Aorta (tissue), 5 donors: ENCODE measurements around the gene RBM47. TPM values are rescaled to one million over a fixed set of nuclear protein-coding genes. Genes with fewer than 3 reads are reported as not detected.

Experiments used
- ATAC-seq: fragments of 200-7000 bp; cut with Tn5 transposase; one replicate; pipeline ENCODE4 v1.9.1; 2022; ENCODE audit warnings: moderate library complexity; ENCODE audit not compliant: low FRiP score
- DNase-seq, 2 donors: peaks; one replicate each; pipeline ENCODE4 v3.0.0-alpha.2; 2020
- H3K27ac ChIP-seq, 2 donors: one replicate each; pipeline ENCODE4 v1.5.1; 2013; ENCODE audit warnings: low read length in 2 of 2, mild to moderate bottlenecking in 2 of 2, moderate library complexity in 2 of 2, control low read depth in 1 of 2, inconsistent platforms in 1 of 2, low read depth in 1 of 2
- H3K27me3 ChIP-seq, 2 donors: one replicate each; pipeline ENCODE4 v1.6.1; 2013; ENCODE audit warnings: control low read depth in 1 of 2, low read length in 1 of 2, mild to moderate bottlenecking in 1 of 2, moderate library complexity in 1 of 2; ENCODE audit not compliant: insufficient read depth in 2 of 2, control insufficient read depth in 1 of 2
- H3K36me3 ChIP-seq, 2 donors: one replicate each; pipeline ENCODE4 v1.6.1; 2013; ENCODE audit warnings: control low read depth in 1 of 2, low read length in 1 of 2, mild to moderate bottlenecking in 1 of 2; ENCODE audit not compliant: insufficient read depth in 2 of 2, control insufficient read depth in 1 of 2
- H3K4me1 ChIP-seq, 2 donors: one replicate each; pipeline ENCODE4 v1.6.1; 2013; ENCODE audit warnings: low read length in 2 of 2, control low read depth in 1 of 2, mild to moderate bottlenecking in 1 of 2, moderate library complexity in 1 of 2; ENCODE audit not compliant: insufficient read depth in 2 of 2, control insufficient read depth in 1 of 2
- H3K4me3 ChIP-seq, 2 donors: one replicate each; pipeline ENCODE4 v1.5.1; 2013; ENCODE audit warnings: low read length in 2 of 2, control low read depth in 1 of 2, mild to moderate bottlenecking in 1 of 2
- H3K9me3 ChIP-seq: one replicate; pipeline ENCODE4 v1.6.1; 2013; ENCODE audit warnings: mild to moderate bottlenecking, low read length; ENCODE audit not compliant: control insufficient read depth
- WGBS, 2 donors: extraction: QIAGEN DNeasy Blood & Tissue Kit; methylation state at CpG; one replicate each; pipeline ENCODE4 v1.1.7; 2013; 5-methylcytosine and 5-hydroxymethylcytosine counted together
- intact Hi-C, 2 donors: fragments of 100-400 bp; cut with DNase I; formaldehyde crosslinking; loops; one replicate each; pipeline versions ENCODE4 v1.14.2 to v1.15.0; 2022
- polyA plus RNA-seq, 2 donors: library from polyadenylated mRNA; stranded (reverse); fragments of 200-250 nt; gene quantifications; one replicate each; pipeline ENCODE4 v1.2.3, GENCODE V29; 2013
- total RNA-seq, 2 donors: library from RNA; stranded (reverse); fragmentation: NEBNext Ultra II Directional; extraction: Animal tissue kit (Norgen Biotek cat#: 25700); gene quantifications; one replicate each; pipeline ENCODE4 v1.2.1, GENCODE V29; 2021
- donor health status: healthy with polysubstance abuse.
- donor health status: Bipolar disorder and iron deficiency.
- donor health status: DM: no; HTN: no; CAD: no.
- donor health status: DM: no; HTN: no; CAD: no.
- donor health status: DM: yes; HTN: yes; CAD: no.

The RBM47 gene
- total and polyA plus RNA-seq, 4 donors = 1.8 to 33.5 (median 23.1) TPM

DNA sequence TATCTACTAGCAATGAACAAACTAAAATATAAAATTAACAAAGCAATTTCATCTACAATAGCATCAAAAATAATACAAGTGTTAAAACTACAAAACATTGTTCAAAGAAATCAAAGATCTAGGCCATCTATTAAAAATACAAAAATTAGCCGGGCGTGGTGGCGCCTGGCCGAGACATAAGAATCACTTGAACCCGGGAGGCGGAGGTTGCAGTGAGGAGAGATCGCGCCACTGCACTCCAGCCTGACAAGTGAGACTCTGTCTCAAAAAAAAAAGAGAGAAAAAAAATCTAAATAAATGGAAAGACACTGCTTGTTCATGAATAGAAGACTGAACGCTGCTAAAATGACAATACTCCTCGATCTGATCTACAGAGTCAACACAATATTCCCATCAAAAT lies 139.2 kb downstream of the RBM47 start:
- no peaks in the 10 kb centered on the region for H3K9me3 ChIP-seq
- intact Hi-C loops = no loop called here
- 90 to 92% methylated on average over 10 of the region's 10 CpGs for WGBS, 2 donors
- H3K27me3 ChIP-seq = peaks cover 0 to 3% of the 10 kb centered on the region in 2 donors
- no peaks in the 10 kb centered on the region for H3K36me3 ChIP-seq
- no peak for ATAC-seq
- H3K27ac ChIP-seq = no peak overlapping the region
- no peak for DNase-seq
- no peak overlapping the region for H3K4me3 ChIP-seq
- no peaks in the 10 kb centered on the region for H3K4me1 ChIP-seq

DNA sequence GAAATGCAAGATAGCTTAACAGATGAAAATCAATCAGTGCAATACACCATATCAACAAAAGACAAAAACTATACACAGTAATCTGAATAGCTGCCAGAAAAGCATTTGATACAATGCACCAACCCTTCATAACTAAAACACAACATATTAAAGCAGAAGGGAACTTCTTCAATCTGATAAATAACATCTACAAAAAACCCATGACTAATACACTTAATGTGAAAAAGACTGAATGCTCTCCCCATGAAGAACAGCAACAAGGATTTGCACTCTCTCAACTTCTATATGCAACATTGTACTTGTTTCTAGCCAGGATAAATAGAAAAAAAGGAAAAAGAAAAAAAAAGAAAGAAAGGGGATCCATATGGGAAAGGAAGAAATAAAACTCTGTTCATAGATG lies 139.7 kb downstream of the RBM47 start:
- H3K27me3 ChIP-seq = peaks cover 0 to 3% of the 10 kb centered on the region in 2 donors
- ATAC-seq (no peak), DNase-seq (no peak)
- H3K36me3 ChIP-seq = no peaks in the 10 kb centered on the region
- no peaks in the 10 kb centered on the region for H3K4me1 ChIP-seq
- no peak overlapping the region for H3K27ac ChIP-seq
- H3K4me3 ChIP-seq = no peak overlapping the region
- H3K9me3 ChIP-seq = no peaks in the 10 kb centered on the region
- intact Hi-C loops = no loop called here

DNA sequence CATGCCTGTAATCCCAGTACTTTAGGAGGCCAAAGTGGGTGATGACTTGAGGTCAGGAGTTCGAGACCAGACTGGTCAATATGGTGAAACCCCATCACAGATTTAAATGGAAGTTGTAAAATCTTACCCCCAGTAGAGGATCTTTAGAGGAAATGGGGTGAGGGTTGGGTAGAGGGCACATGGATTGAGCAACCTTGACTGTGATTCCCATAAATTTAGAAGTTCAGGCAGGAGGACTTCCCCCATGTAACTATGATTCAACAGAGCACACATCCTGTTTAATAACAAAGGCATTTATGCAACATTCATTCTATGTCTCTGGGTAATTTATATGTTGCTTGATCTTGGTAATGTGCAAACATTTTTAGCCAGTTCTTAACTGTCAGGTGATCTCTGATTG lies 143.1 kb downstream of the RBM47 start:
- no peak for ATAC-seq

DNA sequence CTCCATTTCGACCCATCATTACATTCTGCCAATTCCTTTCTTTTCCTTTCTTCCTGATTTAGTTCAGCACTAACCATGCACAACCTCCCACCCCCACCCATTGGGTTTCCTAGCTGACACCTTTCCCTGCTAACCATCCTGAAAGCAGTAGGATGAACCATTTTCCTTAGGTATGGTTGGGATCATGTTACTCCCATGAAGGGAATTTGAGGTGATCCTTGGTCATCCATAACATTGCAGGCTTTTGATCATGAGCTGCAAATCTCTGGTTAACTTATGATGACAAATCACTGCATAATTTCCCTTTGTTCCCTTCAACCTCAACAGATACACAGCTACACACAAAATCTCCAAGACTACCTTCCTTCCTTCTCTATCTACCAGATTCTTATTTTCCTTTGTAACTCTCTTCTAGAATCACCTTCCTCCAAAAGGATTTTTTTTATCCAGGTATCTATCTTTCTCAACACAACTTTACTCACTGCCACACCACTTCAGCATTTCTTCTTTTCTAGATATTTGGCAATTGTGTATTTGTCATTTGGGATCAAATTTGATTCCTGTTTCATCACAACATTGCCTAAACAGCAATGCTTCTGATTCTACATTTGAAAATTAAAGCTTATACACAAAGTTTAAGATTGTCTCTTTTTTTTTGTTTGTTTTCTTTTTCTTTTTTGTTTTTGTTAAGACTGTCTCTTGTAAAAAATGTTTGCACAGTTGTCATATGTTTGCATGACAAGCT lies 145.1 kb downstream of the RBM47 start:
- intact Hi-C loops = no loop called here
- WGBS, 2 donors = 68 to 84% methylated on average over 1 of the region's 1 CpG
- no peak overlapping the region for H3K27ac ChIP-seq
- H3K36me3 ChIP-seq = no peaks in the 10 kb centered on the region
- H3K27me3 ChIP-seq = peaks cover 0 to 2% of the 10 kb centered on the region in 2 donors
- H3K4me1 ChIP-seq = no peaks in the 10 kb centered on the region
- H3K9me3 ChIP-seq = peaks cover 2% of the 10 kb centered on the region
- no peak overlapping the region for H3K4me3 ChIP-seq
- ATAC-seq (no peak), DNase-seq (no peak)

More for the DNA sequence above, 143.1 kb downstream of the RBM47 start:
- Histone ChIP-seq H3K27me3 (no peaks in the 10 kb centered on the region), H3K4me1 (no peaks in the 10 kb centered on the region), H3K4me3 (no peak overlapping the region), H3K9me3 (peaks cover 2% of the 10 kb centered on the region), H3K27ac (no peak overlapping the region), H3K36me3 (no peaks in the 10 kb centered on the region)
- intact Hi-C loops = no loop called here
- WGBS, 2 donors = 90 to 93% methylated on average over 1 of the region's 1 CpG
- no peak for DNase-seq

DNA sequence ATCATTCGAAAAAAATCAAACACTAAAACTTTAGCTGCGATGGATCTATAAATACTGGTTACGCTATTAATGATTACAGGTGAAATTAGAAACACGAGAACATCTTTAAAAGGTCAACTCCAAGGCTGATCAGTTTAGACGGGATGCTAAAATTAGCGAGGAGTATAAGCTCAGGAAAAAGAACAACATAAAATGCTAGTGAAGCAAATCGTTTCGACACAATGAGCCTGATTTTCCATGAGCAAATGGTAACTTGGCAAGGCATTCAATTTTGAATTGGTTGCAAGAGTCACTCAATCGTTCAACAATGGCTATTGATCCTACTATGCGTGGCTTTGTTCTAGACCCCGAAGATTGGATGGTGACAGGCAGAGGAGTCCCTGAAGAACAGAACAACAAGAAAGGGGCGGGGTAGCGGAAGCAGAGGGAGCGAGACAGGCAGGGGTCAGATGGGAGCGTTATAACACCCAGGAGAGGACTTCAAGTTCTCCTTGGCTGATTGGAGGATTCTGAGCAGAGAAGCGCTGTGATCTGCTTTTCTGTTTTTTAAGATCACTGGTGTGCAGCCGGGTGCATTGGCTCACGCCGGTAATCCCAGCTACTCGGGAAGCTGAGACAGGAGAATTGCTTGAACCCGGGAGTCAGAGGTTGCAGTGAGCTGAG lies 146.5 kb downstream of the RBM47 start:
- Histone ChIP-seq H3K27me3 (peaks cover 0 to 2% of the 10 kb centered on the region in 2 donors), H3K27ac (no peak overlapping the region), H3K4me1 (no peaks in the 10 kb centered on the region), H3K9me3 (peaks cover 2% of the 10 kb centered on the region), H3K36me3 (no peaks in the 10 kb centered on the region), H3K4me3 (no peak overlapping the region)
- DNase-seq = no peak
- intact Hi-C loops = no loop called here
- ATAC-seq = no peak
- WGBS, 2 donors = 77 to 79% methylated on average over 21 of the region's 21 CpGs

DNA sequence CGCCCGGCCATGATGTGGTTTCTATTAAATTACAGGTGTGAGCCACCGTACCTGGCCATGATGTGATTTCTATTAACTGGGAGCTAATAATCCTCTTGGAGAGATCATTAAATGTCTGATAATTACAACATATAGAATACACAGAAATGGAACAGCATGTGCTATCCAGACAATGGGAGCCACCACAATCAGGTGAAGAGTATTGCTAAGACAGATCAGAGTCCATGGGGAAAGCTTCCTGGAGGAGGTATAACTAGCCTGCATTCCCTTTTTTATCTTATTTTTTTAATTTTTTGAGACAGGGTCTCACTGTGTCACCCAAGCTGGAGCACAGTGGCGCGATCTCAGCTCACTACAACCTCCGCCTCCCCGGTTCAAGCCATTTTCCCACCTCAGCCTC lies 147.7 kb downstream of the RBM47 start:
- peaks cover 2% of the 10 kb centered on the region for H3K9me3 ChIP-seq
- ATAC-seq = no peak
- no peaks in the 10 kb centered on the region for H3K4me1 ChIP-seq
- no peak for DNase-seq
- no peaks in the 10 kb centered on the region for H3K36me3 ChIP-seq
- WGBS, 2 donors = 92 to 96% methylated on average over 7 of the region's 7 CpGs
- no peak overlapping the region for H3K4me3 ChIP-seq
- intact Hi-C loops = no loop called here
- H3K27ac ChIP-seq = no peak overlapping the region
- peaks cover 0 to 2% of the 10 kb centered on the region in 2 donors for H3K27me3 ChIP-seq

DNA sequence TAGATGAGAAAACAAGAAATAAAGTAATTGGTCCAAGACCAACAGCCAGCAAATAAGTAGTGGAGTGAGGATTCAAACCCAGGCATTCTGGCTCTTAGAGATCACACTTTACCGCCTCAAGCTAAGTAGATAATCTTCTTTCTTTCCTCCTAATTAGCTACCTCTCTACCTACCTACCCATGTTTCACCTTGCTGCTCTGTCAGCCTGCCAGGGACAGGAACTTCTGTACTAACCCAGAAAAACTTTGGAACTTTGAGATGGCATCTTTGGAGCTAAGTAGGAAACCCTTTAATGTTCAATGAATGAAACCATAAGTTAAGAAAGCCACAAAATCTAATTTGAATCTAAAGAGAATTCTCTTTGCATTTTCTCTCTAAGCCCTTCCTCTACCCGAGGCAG lies 149.4 kb downstream of the RBM47 start:
- Histone ChIP-seq H3K4me3 (no peak overlapping the region), H3K9me3 (peaks cover 2% of the 10 kb centered on the region), H3K4me1 (no peaks in the 10 kb centered on the region), H3K36me3 (no peaks in the 10 kb centered on the region), H3K27me3 (peaks cover 0 to 2% of the 10 kb centered on the region in 2 donors), H3K27ac (no peak overlapping the region)
- DNase-seq = no peak
- ATAC-seq = no peak
- intact Hi-C loops = no loop called here
- 72 to 74% methylated on average over 2 of the region's 2 CpGs for WGBS, 2 donors

DNA sequence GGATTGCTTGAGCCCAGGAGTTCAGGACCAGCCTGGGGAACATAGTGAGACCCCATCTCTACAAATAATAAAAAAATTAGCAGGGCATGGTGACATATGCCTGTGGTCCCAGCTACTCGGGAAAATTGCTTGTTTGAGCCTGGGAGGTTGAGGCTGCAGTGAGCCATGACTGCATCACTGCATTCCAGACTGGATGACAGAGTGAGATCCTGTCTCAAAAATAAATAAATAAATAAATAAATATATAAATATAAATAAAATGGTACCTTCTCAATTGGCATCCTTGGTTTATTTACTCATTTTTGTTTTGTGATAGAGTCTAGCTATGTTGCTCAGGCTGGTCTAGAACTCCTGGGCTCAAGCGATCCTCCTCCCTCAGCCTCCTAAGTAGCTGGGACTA lies 150.3 kb downstream of the RBM47 start:
- no peak overlapping the region for H3K4me3 ChIP-seq
- intact Hi-C loops = no loop called here
- ATAC-seq (no peak), DNase-seq (no peak)
- H3K9me3 ChIP-seq = peaks cover 2% of the 10 kb centered on the region
- H3K27ac ChIP-seq = no peak overlapping the region
- 37 to 62% methylated on average over 2 of the region's 2 CpGs for WGBS, 2 donors
- H3K4me1 ChIP-seq = no peaks in the 10 kb centered on the region
- peaks cover 0 to 2% of the 10 kb centered on the region in 2 donors for H3K27me3 ChIP-seq
- no peaks in the 10 kb centered on the region for H3K36me3 ChIP-seq

DNA sequence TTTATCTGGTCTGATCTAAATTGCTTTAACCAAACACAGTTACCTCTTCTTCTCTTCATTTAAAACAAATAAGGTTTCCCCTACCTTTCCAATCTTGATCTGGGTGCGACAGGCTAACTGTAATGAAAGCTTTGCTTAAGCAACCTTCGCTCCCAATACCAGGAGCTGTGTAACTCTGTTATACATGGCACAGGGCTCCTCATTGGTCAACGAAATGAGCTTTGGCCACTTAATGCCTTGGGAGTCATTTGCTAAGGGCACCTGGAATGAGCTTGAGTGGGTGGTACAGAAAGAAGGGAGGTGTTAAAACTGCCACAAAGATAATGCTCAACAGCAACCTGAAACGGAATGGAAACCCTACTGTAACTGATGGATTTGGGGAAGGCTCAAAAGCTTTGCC lies 154.1 kb downstream of the RBM47 start:
- DNase-seq (no peak), ATAC-seq (no peak)
- 59 to 61% methylated on average over 4 of the region's 4 CpGs for WGBS, 2 donors
- no peak overlapping the region for H3K4me3 ChIP-seq
- no peaks in the 10 kb centered on the region for H3K36me3 ChIP-seq
- no peaks in the 10 kb centered on the region for H3K9me3 ChIP-seq
- peaks cover 0 to 2% of the 10 kb centered on the region in 2 donors for H3K27me3 ChIP-seq
- H3K27ac ChIP-seq = no peak overlapping the region
- H3K4me1 ChIP-seq = no peaks in the 10 kb centered on the region
- intact Hi-C loops = no loop called here
